GM12864 (cell line): ENCODE data around the gene ESF1.

Experiments used
- DNase-seq: peaks from one replicate; pipeline ENCODE4 v3.0.0-alpha.2; 2011; ENCODE audit warnings: low read depth
- H3K4me3 ChIP-seq: 2 replicates; pipeline ENCODE4 v1.5.1; 2011; ENCODE audit warnings: mild to moderate bottlenecking, low read depth, low read length, control low read depth
- CTCF ChIP-seq: IDR thresholded peaks from 2 replicates; pipeline ENCODE4 v1.5.1; 2011; ENCODE audit warnings: low read depth, mild to moderate bottlenecking, moderate library complexity, low read length, control low read depth, inconsistent platforms; ENCODE audit errors: missing control alignments

ESF1 gene

GRCh38 chr20:13809373-13809772 is 24.7 kb upstream of the ESF1 start:
- TF ChIP-seq CTCF, result no peak
- no peak overlapping the region for H3K4me3 ChIP-seq
- DNase-seq, result no peak

- TF ChIP-seq CTCF, result no peak
- no peak overlapping the region for H3K4me3 ChIP-seq
- no peak for DNase-seq
These were observed 16.0 kb upstream of the ESF1 start for GRCh38 chr20:13800728-13801134.

GRCh38 chr20:13799974-13800373 is 15.3 kb upstream of the ESF1 start:
- no peak for DNase-seq
- TF ChIP-seq CTCF, result no peak
- no peak overlapping the region for H3K4me3 ChIP-seq

- DNase-seq, result no peak
- no peak for TF ChIP-seq CTCF
- H3K4me3 ChIP-seq, result no peak overlapping the region
These were observed 14.3 kb upstream of the ESF1 start for GRCh38 chr20:13799040-13799439.

- TF ChIP-seq CTCF, result no peak
These were observed 9.9 kb upstream of the ESF1 start for GRCh38 chr20:13794667-13795066.

GRCh38 chr20:13793001-13793400 is 8.3 kb upstream of the ESF1 start:
- DNase-seq, result no peak
- no peak for TF ChIP-seq CTCF
- no peak overlapping the region for H3K4me3 ChIP-seq

More at GRCh38 chr20:13794667-13795066, 9.9 kb upstream of the ESF1 start:
- no peak overlapping the region for H3K4me3 ChIP-seq
- DNase-seq, result no peak

- H3K4me3 ChIP-seq, result no peak overlapping the region
- no peak for TF ChIP-seq CTCF
- DNase-seq, result no peak
These were observed 7.1 kb upstream of the ESF1 start for GRCh38 chr20:13791540-13792459.
